ENCODE data around the gene SLCO4A1.
"Not testable (repeated sequence)": the region's sequence is repeated elsewhere in the genome, so short reads cannot be mapped to it uniquely, and the experiment has no call there.

SLCO4A1 gene

GRCh38 chr20:62666736-62667529 is 24.6 kb downstream of the SLCO4A1 start:
- no peak for DNase-seq (ENCODE audit: low read depth)

DNA sequence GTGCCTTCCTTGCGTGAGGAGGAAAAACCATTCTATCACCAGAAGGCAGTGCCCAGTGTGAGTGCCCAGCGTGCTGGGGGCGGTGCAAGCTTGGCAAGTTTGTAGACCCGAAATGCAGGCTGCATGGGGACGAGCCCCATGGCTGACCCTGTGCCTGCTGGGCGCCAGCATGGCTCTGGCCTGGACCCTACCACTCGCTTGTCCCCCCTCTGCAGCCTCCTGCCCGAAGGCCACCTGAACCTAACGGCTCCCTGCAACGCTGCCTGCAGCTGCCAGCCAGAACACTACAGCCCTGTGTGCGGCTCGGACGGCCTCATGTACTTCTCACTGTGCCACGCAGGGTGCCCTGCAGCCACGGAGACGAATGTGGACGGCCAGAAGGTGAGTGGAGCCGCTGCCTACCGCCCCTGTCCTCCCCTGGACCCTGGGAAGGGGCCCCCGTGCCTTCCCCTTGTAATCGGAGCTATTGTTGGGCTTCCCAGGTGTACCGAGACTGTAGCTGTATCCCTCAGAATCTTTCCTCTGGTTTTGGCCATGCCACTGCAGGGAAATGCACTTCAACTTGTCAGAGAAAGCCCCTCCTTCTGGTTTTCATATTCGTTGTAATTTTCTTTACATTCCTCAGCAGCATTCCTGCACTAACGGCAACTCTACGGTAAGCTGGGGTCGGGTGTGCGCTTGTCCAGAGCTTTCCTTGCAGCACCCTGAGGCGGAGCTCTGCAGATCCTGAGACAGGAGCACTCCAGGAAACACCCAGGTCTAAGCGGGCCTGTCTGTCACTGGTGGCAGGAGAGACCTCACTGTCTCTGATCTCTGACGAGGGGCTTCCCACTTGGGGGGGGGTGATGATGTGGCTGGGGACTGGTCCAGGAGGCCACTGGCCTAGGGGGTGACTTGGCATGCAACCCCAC is 25.5 kb downstream of the SLCO4A1 start:
- DNase-seq (ENCODE audit: low read depth), result no peak

- peak; percentile 64 for DNase-seq (ENCODE audit: low read depth)
These were observed 26.2 kb downstream of the SLCO4A1 start for GRCh38 chr20:62668441-62669027.

- no peak for DNase-seq (ENCODE audit: low read depth)
These were observed 26.9 kb downstream of the SLCO4A1 start for GRCh38 chr20:62669249-62669648.

GRCh38 chr20:62670156-62670555 is 27.9 kb downstream of the SLCO4A1 start:
- no peak for DNase-seq (ENCODE audit: low read depth)

GRCh38 chr20:62670998-62671397 is 28.7 kb downstream of the SLCO4A1 start:
- DNase-seq (ENCODE audit: low read depth), result no peak

DNA sequence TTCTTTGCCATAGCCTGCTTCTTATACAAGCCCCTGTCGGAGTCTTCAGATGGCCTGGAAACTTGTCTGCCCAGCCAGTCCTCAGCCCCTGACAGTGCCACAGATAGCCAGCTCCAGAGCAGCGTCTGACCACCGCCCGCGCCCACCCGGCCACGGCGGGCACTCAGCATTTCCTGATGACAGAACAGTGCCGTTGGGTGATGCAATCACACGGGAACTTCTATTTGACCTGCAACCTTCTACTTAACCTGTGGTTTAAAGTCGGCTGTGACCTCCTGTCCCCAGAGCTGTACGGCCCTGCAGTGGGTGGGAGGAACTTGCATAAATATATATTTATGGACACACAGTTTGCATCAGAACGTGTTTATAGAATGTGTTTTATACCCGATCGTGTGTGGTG is 29.5 kb downstream of the SLCO4A1 start:
- DNase-seq (ENCODE audit: low read depth), result no peak

DNA sequence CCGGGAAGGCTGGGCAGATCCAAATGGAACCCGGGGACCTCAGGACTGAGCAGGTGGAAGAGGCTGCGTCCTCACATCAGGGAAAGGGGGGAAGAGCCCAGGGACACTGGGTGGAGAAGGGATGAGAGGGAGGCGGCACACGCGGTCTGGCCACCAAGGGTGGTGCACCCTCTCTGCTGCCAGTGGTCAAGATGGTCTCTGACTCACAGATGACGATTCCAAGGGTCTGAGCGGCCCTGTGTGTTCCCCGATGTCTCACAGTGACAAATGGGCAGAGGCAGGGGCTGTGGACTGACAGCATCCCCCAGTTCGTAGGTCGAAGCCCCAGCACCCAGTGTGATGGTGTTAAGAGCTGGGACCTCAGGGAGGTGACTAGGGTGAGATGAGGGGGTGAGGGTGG is 32.1 kb downstream of the SLCO4A1 start:
- no peak for DNase-seq (ENCODE audit: low read depth)

GRCh38 chr20:62675156-62675876 is 33.0 kb downstream of the SLCO4A1 start:
- DNase-seq (ENCODE audit: low read depth), result no peak

DNA sequence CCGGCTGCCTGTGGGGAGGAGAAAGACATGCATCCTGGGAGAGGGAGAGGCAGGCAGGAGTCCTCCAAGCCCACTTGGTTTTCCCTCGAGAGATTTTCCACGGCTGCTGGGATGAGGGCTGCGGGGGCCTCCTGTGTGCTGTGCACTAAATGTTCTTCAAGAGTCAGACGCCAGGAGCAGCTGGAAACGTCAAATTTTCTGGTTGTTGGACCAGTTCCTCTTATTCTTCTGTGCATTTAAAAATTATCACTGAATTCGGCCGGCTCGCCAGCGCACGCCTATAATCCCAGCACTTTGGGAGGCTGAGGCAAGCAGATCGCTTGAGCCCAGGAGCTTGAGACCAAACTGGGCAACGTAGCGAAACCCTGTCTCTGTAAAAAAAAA is 33.6 kb downstream of the SLCO4A1 start:
- DNase-seq (ENCODE audit: low read depth), result no peak

DNA sequence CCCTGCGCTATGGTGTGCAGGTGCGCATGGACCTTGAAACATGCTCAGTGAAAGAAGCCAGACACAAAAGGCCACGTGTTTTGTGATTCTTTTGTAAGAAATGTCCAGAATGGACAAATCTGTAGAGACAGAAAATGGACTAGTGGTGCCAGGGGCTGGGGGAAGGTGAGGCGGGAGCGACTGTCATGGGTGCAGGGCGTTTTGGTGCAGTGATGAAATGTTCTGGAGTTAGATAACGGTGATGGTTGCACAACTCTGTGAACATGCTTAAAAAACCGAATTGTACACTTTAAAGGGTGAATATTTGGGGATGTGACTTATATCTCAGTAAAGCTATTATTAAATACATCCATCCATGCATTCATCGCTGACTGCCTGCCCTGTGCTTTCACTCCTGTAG is 34.7 kb downstream of the SLCO4A1 start:
- DNase-seq (ENCODE audit: low read depth), result no peak

GRCh38 chr20:62677678-62678077 is 35.4 kb downstream of the SLCO4A1 start:
- no peak for DNase-seq (ENCODE audit: low read depth)

DNA sequence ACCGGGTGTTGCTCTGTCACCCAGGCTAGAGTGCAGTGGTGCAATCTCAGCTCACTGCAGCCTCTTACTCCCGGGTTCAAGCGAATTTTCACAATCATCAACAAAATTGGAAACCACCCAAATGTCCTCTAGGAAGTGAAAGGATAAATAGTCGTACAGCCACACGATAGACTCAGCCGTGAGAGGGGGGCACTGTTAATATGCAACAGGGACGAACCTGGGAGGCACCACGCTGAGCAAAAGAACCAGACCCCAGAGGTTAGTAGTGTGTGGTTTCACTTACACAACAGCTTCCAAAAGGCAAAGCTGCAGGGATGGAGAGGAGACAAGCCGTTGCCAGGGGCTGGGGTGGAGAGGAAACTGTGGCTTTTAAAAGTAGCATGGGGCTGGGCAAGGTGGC is 36.2 kb downstream of the SLCO4A1 start:
- no peak for DNase-seq (ENCODE audit: low read depth)

DNA sequence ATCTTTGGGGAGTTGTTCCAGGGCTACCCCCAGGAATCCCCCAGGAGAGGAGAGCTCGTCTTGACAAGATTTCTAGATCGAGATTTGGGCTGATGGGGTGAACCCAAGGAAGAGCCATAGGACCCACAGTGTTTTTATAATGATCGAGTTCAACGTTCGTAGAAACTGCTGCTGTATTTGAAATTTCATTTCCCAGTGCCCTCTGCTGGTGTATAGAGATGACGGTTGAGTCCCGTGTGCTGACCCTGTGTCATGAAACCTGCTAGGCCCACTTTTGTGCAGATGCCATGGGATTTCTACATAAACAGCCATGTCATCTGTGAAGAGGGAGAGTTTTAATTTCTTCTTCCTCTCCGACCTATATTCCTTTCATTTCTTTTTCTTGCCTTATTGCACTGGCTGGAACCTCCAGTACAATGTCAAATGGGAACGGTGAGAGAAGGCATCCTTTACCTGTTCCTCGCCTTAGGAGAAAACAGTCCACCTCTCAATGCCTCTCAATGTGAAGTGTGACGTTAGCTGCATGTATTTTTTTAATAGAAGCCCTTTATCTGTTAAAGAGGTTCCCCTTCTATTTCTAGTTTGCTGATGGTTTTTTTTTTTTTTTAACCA is 37.8 kb downstream of the SLCO4A1 start:
- no peak for DNase-seq (ENCODE audit: low read depth)

- DNase-seq (ENCODE audit: low read depth), result no peak
These were observed 40.7 kb downstream of the SLCO4A1 start for GRCh38 chr20:62682912-62683517.

DNA sequence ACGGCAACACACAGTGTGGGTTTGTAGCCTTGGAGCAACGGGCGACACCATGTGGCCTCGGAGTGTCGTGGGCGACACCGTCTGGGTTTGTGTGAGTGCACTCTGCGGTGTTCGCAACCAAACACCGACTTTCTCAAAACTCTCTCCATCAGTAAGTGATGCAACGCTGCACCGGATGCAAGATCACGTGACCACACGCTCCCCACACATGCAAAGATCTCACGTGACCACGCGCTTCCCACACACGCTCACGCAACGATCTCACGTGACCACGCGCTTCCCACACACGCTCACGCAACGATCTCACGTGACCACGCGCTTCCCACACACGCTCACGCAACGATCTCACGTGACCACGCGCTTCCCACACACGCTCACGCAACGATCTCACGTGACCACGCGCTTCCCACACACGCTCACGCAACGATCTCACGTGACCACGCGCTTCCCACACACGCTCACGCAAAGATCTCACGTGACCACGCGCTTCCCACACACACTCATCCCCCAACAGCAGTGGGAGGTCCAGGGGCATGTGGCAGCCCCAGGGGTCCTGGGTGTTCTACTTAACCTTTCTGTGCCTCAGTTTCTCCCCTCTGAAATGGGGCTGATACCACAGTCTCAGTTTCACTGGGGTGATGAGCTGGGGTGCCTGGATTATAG is 41.5 kb downstream of the SLCO4A1 start:
- DNase-seq (ENCODE audit: low read depth), result not testable (repeated sequence)

- no peak for DNase-seq (ENCODE audit: low read depth)
These were observed 42.7 kb downstream of the SLCO4A1 start for GRCh38 chr20:62684981-62685380.

DNA sequence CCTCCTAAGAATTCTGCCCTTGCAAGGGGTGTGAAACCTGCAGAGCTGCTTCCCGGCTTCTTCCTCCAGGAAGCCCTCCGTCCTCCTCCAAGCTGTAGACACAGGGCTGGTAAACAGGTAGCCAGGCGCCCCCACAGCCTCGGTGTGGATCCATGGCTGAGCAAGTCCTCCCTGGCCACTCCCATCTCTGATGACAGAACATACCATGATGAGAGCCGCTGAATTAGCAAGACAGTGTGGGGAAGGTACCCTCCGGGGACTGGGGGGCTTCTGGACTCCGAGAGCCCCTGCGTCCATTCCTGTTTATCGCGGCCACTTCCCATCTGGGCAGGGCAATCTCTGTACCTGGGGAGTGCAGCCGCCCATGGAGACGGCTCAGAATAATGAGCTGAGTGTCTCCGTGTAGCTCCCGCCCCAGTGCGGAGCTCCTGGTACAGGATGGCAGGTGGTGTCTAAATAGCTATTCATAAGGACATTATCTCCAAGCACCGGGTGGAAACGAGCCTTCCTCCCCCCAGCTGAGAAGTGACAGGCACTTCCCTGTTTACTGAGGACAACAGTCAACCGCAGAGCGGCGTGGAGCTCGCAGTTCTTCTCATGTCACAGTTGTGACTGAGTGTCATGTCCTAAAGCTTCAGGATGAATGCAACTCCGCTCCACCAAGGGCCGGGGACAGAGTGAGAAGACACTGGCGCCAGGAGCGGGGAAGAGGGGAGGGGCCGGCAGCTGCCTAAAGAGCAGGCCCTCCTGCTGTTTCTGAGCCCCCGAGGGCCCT is 43.7 kb downstream of the SLCO4A1 start:
- no peak for DNase-seq (ENCODE audit: low read depth)

DNA sequence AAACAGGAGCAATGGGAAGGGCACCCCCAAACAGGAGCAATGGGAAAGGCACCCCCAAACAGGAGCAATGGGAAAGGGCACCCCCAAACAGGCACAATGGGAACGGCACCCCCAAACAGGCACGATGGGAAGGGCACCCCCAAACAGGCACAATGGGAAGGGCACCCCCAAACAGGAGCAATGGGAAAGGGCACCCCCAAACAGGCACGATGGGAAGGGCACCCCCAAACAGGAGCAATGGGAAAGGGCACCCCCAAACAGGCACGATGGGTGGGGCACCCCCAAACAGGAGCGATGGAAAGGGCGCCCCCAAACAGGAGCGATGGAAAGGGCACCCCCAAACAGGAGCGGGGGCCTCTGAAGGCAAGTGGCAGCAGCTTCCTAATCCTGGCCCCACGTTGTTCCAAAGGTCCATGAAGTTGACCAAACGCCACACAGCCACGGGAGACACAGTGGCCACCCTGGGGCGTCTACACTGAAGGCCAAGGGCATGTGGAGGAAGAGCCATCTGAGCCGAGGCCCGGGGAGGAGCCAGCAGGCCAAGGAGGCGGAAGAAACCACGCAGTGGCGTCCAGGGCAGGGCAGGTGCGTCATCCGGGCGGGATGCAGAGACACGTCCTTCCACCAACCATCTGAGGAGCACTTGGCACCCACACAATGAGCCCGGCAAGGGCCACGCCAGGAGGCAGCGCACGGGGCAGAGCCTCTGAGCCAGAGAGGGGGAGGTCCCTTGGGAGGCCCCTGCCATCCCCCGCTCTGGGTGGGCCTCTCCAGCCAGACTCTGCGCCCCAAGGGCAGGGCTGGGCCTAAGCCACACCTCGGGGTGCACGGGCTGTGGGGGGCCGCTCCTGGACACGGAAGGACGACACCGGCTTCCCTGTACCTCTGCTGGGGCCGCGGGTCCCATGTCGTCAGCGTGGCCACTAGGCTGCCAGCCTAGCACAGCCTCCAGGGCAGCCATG is 44.8 kb downstream of the SLCO4A1 start:
- no peak for DNase-seq (ENCODE audit: low read depth)
